HepG2 (cell line): Measurements from ENCODE around the gene PRCD. TPM values are rescaled to one million over a fixed set of nuclear protein-coding genes. Genes with fewer than 3 reads are reported as not detected.
A peak's percentile ranks its signal among the peaks of the same experiment; 100 is the strongest.

Source experiments
- ATF1 ChIP-seq: IDR thresholded peaks from 2 replicates; pipeline ENCODE4 v1.6.1; 2016; ENCODE audit warnings: mild to moderate bottlenecking, control low read depth
- BRCA1 ChIP-seq: sonication (generic); formaldehyde crosslinking; IDR thresholded peaks from 2 replicates; pipeline ENCODE4 v1.4.0; 2020; ENCODE audit warnings: missing genetic modification reagents
- CREB1 ChIP-seq, 2 experiments: fragments of 450-650 bp in 1 of 2; IDR thresholded peaks; 2 replicates each; pipeline ENCODE4 v1.6.1; 2016 to 2017; ENCODE audit warnings: control low read depth in 1 of 2, mild to moderate bottlenecking in 1 of 2, missing compliant biosample characterization in 1 of 2, missing genetic modification characterization in 1 of 2
- FOXK2 ChIP-seq: fragments of 450-650 bp; IDR thresholded peaks from 2 replicates; pipeline ENCODE4 v1.6.1; 2016
- FOXP1 ChIP-seq, 2 experiments: fragments of 450-650 bp in 1 of 2; IDR thresholded peaks; 2 replicates each; pipeline ENCODE4 v1.6.1; 2017 to 2018; ENCODE audit warnings: antibody characterized with exemption in 1 of 2
- KDM3A ChIP-seq: IDR thresholded peaks from 2 replicates; pipeline ENCODE4 v1.6.1; 2018; ENCODE audit warnings: low read depth, missing compliant biosample characterization
- MAFK ChIP-seq, 2 experiments: IDR thresholded peaks in 1 of 2; conservative IDR thresholded peaks in 1 of 2; 2 replicates each; pipeline ENCODE4 v1.6.1; 2011; ENCODE audit warnings: improper control_type of control experiment in 2 of 2, low read length in 2 of 2
- MED8 ChIP-seq: sonication (generic); formaldehyde crosslinking; IDR thresholded peaks from 2 replicates; pipeline ENCODE4 v1.8.1; 2023; ENCODE audit warnings: mild to moderate bottlenecking, missing genetic modification reagents; ENCODE audit not compliant: insufficient replicate concordance
- MTA3 ChIP-seq: sonication (generic); formaldehyde crosslinking; IDR thresholded peaks from 2 replicates; pipeline ENCODE4 v1.4.0; 2020; ENCODE audit warnings: missing genetic modification reagents
- NCOR1 ChIP-seq: fragments of 200-600 bp; sonication (generic); IDR thresholded peaks from 2 replicates; pipeline ENCODE4 v1.7.0; 2017; ENCODE audit warnings: antibody characterized with exemption, low read length, borderline replicate concordance
- PHF5A ChIP-seq: IDR thresholded peaks from one replicate; pipeline ENCODE4 v1.6.1; 2018; ENCODE audit warnings: low read depth, missing genetic modification reagents; ENCODE audit not compliant: unreplicated experiment
- SNRNP70 ChIP-seq: fragments of 200-400 bp; formaldehyde crosslinking; IDR thresholded peaks from 2 replicates; pipeline ENCODE4 v1.6.1; 2017; ENCODE audit warnings: mild to moderate bottlenecking, low read depth, low read length, moderate library complexity
- THYN1 ChIP-seq: sonication (generic); formaldehyde crosslinking; IDR thresholded peaks from 2 replicates; pipeline ENCODE4 v1.8.1; 2023; ENCODE audit warnings: low read depth, mild to moderate bottlenecking, moderate library complexity, missing genetic modification reagents, borderline replicate concordance
- ZC3H13 ChIP-seq: sonication (generic); formaldehyde crosslinking; IDR thresholded peaks from 2 replicates; pipeline ENCODE4 v1.8.1; 2023; ENCODE audit warnings: mild to moderate bottlenecking, missing genetic modification reagents, moderate library complexity
- ZNF563 ChIP-seq: sonication (generic); formaldehyde crosslinking; IDR thresholded peaks from 2 replicates; pipeline ENCODE4 v1.8.0; 2022; ENCODE audit warnings: mild to moderate bottlenecking, moderate library complexity, missing genetic modification reagents
- ZNF564 ChIP-seq: sonication (generic); formaldehyde crosslinking; IDR thresholded peaks from 2 replicates; pipeline ENCODE4 v1.8.1; 2023; ENCODE audit warnings: mild to moderate bottlenecking, missing genetic modification reagents
- ZZZ3 ChIP-seq: sonication (generic); formaldehyde crosslinking; IDR thresholded peaks from 2 replicates; pipeline ENCODE4 v1.4.0; 2020; ENCODE audit warnings: missing genetic modification reagents, mild to moderate bottlenecking, borderline replicate concordance
- polyA plus RNA-seq, 8 experiments: library from polyadenylated mRNA; depleted of rRNA in 3 of 8; stranded (reverse) in 7 of 8; unstranded in 1 of 8; fragments of >200 nt; fragmentation: Illumina TruSeq in 4 of 8; extraction: Trizol in 4 of 8; gene quantifications; 2 replicates each; pipeline versions ENCODE4 v1.2.1 to v1.2.3, GENCODE V29; 2011 to 2016; ENCODE audit warnings: low read depth in 4 of 8, missing spikeins in 1 of 8, mixed read lengths in 1 of 8; ENCODE audit not compliant: insufficient read depth in 1 of 8
- total RNA-seq, 5 experiments: library from RNA; depleted of rRNA; stranded (reverse); fragments of >200 nt; fragmentation: Illumina TruSeq; extraction: Trizol; gene quantifications; 2 replicates each; pipeline ENCODE4 v1.2.3, GENCODE V29; 2016; ENCODE audit warnings: low read depth in 1 of 5
- TF ChIP-seq, protein P1 (sequence below): IDR thresholded peaks from 2 replicates; pipeline ENCODE4 v1.6.1; 2016; ENCODE audit warnings: mild to moderate bottlenecking
- TF ChIP-seq, protein P2 (sequence below): sonication (generic); formaldehyde crosslinking; IDR thresholded peaks from 2 replicates; pipeline ENCODE4 v1.5.0; 2020; ENCODE audit warnings: mild to moderate bottlenecking, missing genetic modification reagents
- TF ChIP-seq, protein P3 (sequence below): sonication (generic); formaldehyde crosslinking; IDR thresholded peaks from 2 replicates; pipeline ENCODE4 v1.4.0; 2020; ENCODE audit warnings: missing genetic modification reagents
- TF ChIP-seq, protein P4 (sequence below): sonication (generic); formaldehyde crosslinking; IDR thresholded peaks from 2 replicates; pipeline ENCODE4 v1.5.0; 2020; ENCODE audit warnings: mild to moderate bottlenecking, low read depth, missing genetic modification reagents, borderline replicate concordance
- TF ChIP-seq, protein P5 (sequence below): sonication (generic); formaldehyde crosslinking; conservative IDR thresholded peaks from 2 replicates; pipeline ENCODE4 v1.8.1; 2023; ENCODE audit warnings: missing genetic modification reagents
- TF ChIP-seq, protein P6 (sequence below): sonication (generic); formaldehyde crosslinking; IDR thresholded peaks from 2 replicates; pipeline ENCODE4 v1.5.0; 2020; ENCODE audit warnings: missing genetic modification reagents, mild to moderate bottlenecking, borderline replicate concordance

Gene PRCD
- total and polyA plus RNA-seq, 2 of the 13 experiments (the other 11 are each of a cell fraction or from before 2014, with no cell fraction given): 0.51 TPM; not detected in 1

GRCh38 chr17:76532072-76532651 lies 7.7 kb upstream of the PRCD start (continued):
- TF ChIP-seq NCOR1: 0 out of 2 replicates have a peak, but pooled peaks have one; percentile 23
- no peak for TF ChIP-seq PHF5A (CRISPR knock-in tag)
- TF ChIP-seq MAFK (conservative IDR thresholded peaks at IDR 0.05 in 1 of 2, IDR thresholded peaks at IDR 0.05 in 1 of 2; ENCODE audit: low read length in 2 of 2): no peak
- TF ChIP-seq, protein P1, sequence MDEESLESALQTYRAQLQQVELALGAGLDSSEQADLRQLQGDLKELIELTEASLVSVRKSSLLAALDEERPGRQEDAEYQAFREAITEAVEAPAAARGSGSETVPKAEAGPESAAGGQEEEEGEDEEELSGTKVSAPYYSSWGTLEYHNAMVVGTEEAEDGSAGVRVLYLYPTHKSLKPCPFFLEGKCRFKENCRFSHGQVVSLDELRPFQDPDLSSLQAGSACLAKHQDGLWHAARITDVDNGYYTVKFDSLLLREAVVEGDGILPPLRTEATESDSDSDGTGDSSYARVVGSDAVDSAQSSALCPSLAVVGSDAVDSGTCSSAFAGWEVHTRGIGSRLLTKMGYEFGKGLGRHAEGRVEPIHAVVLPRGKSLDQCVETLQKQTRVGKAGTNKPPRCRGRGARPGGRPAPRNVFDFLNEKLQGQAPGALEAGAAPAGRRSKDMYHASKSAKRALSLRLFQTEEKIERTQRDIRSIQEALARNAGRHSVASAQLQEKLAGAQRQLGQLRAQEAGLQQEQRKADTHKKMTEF (CRISPR knock-in tag): no peak
- TF ChIP-seq, protein P2, sequence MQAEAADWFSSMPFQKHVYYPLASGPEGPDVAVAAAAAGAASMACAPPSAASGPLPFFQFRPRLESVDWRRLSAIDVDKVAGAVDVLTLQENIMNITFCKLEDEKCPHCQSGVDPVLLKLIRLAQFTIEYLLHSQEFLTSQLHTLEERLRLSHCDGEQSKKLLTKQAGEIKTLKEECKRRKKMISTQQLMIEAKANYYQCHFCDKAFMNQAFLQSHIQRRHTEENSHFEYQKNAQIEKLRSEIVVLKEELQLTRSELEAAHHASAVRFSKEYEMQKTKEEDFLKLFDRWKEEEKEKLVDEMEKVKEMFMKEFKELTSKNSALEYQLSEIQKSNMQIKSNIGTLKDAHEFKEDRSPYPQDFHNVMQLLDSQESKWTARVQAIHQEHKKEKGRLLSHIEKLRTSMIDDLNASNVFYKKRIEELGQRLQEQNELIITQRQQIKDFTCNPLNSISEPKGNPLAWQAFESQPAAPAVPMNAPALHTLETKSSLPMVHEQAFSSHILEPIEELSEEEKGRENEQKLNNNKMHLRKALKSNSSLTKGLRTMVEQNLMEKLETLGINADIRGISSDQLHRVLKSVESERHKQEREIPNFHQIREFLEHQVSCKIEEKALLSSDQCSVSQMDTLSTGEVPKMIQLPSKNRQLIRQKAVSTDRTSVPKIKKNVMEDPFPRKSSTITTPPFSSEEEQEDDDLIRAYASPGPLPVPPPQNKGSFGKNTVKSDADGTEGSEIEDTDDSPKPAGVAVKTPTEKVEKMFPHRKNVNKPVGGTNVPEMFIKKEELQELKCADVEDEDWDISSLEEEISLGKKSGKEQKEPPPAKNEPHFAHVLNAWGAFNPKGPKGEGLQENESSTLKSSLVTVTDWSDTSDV: no peak
- TF ChIP-seq, protein P3, sequence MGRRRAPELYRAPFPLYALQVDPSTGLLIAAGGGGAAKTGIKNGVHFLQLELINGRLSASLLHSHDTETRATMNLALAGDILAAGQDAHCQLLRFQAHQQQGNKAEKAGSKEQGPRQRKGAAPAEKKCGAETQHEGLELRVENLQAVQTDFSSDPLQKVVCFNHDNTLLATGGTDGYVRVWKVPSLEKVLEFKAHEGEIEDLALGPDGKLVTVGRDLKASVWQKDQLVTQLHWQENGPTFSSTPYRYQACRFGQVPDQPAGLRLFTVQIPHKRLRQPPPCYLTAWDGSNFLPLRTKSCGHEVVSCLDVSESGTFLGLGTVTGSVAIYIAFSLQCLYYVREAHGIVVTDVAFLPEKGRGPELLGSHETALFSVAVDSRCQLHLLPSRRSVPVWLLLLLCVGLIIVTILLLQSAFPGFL (CRISPR knock-in tag): no peak
- TF ChIP-seq, protein P4, sequence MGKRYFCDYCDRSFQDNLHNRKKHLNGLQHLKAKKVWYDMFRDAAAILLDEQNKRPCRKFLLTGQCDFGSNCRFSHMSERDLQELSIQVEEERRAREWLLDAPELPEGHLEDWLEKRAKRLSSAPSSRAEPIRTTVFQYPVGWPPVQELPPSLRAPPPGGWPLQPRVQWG (CRISPR knock-in tag): no peak
- no peak for TF ChIP-seq ZZZ3
- TF ChIP-seq, protein P5, sequence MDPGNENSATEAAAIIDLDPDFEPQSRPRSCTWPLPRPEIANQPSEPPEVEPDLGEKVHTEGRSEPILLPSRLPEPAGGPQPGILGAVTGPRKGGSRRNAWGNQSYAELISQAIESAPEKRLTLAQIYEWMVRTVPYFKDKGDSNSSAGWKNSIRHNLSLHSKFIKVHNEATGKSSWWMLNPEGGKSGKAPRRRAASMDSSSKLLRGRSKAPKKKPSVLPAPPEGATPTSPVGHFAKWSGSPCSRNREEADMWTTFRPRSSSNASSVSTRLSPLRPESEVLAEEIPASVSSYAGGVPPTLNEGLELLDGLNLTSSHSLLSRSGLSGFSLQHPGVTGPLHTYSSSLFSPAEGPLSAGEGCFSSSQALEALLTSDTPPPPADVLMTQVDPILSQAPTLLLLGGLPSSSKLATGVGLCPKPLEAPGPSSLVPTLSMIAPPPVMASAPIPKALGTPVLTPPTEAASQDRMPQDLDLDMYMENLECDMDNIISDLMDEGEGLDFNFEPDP (CRISPR knock-in tag): 0 out of 2 replicates have a peak, but pooled peaks have one; percentile 74
- TF ChIP-seq ZNF564 (CRISPR knock-in tag): no peak
- TF ChIP-seq ATF1 (CRISPR knock-in tag): no peak
- no peak for TF ChIP-seq ZC3H13 (CRISPR knock-in tag)
- TF ChIP-seq CREB1 (IDR thresholded peaks at IDR 0.05): no peak
- no peak for TF ChIP-seq CREB1 (CRISPR knock-in tag; IDR thresholded peaks at IDR 0.05)
- TF ChIP-seq MED8 (CRISPR knock-in tag): no peak
- no peak for TF ChIP-seq FOXK2
- no peak for TF ChIP-seq MTA3 (CRISPR knock-in tag)
- TF ChIP-seq BRCA1 (CRISPR knock-in tag): no peak
- no peak for TF ChIP-seq FOXP1 (IDR thresholded peaks at IDR 0.05)
- TF ChIP-seq FOXP1 (CRISPR knock-in tag; IDR thresholded peaks at IDR 0.05): no peak
- TF ChIP-seq ZNF563 (CRISPR knock-in tag): no peak
- no peak for TF ChIP-seq SNRNP70
- TF ChIP-seq THYN1 (CRISPR knock-in tag): no peak
- TF ChIP-seq KDM3A (CRISPR knock-in tag): no peak
- TF ChIP-seq, protein P6, sequence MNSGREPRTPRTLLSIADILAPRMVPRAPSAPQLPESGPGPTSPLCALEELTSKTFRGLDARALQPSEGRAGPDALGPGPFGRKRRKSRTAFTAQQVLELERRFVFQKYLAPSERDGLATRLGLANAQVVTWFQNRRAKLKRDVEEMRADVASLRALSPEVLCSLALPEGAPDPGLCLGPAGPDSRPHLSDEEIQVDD: no peak
